GM21367 (cell line): ENCODE data around the gene ADIPOQ.
"Not testable (repeated sequence)": the region's sequence is repeated elsewhere in the genome, so short reads cannot be mapped to it uniquely, and the experiment has no call there.

Experiments used
- ATAC-seq: cut with Tn5 transposase; IDR thresholded peaks from one replicate; pipeline ENCODE4 v1.9.1; 2021; ENCODE audit not compliant: unreplicated experiment

ADIPOQ gene

GRCh38 chr3:186870421-186871201 is 28.1 kb downstream of the ADIPOQ start:
- no peak for ATAC-seq

GRCh38 chr3:186871403-186871924 is 29.0 kb downstream of the ADIPOQ start:
- no peak for ATAC-seq

- ATAC-seq, result not testable (repeated sequence)
These were observed 31.3 kb downstream of the ADIPOQ start for GRCh38 chr3:186873796-186874195.

- not testable (repeated sequence) for ATAC-seq
These were observed 31.7 kb downstream of the ADIPOQ start for GRCh38 chr3:186874216-186874615.

- not testable (repeated sequence) for ATAC-seq
These were observed 32.3 kb downstream of the ADIPOQ start for GRCh38 chr3:186874841-186875240.

GRCh38 chr3:186875708-186876107 is 33.2 kb downstream of the ADIPOQ start:
- ATAC-seq, result no peak

GRCh38 chr3:186879781-186880180 is 37.3 kb downstream of the ADIPOQ start:
- no peak for ATAC-seq

- no peak for ATAC-seq
These were observed 37.9 kb downstream of the ADIPOQ start for GRCh38 chr3:186880406-186880805.

- no peak for ATAC-seq
These were observed 39.6 kb downstream of the ADIPOQ start for GRCh38 chr3:186882150-186882524.

- ATAC-seq, result no peak
These were observed 40.6 kb downstream of the ADIPOQ start for GRCh38 chr3:186882881-186883685.

GRCh38 chr3:186883686-186884058 is 41.2 kb downstream of the ADIPOQ start:
- ATAC-seq, result no peak

- not testable (repeated sequence) for ATAC-seq
These were observed 42.4 kb downstream of the ADIPOQ start for GRCh38 chr3:186884868-186885267.

GRCh38 chr3:186886202-186886981 is 43.9 kb downstream of the ADIPOQ start:
- ATAC-seq, result no peak

GRCh38 chr3:186887507-186887938 is 45.0 kb downstream of the ADIPOQ start:
- ATAC-seq, result not testable (repeated sequence)

GRCh38 chr3:186888569-186888968 is 46.1 kb downstream of the ADIPOQ start:
- no peak for ATAC-seq

GRCh38 chr3:186889698-186890097 is 47.2 kb downstream of the ADIPOQ start:
- not testable (repeated sequence) for ATAC-seq

GRCh38 chr3:186890911-186891310 is 48.4 kb downstream of the ADIPOQ start:
- ATAC-seq, result no peak

- ATAC-seq, result not testable (repeated sequence)
These were observed 50.6 kb downstream of the ADIPOQ start for GRCh38 chr3:186893071-186893470.

- ATAC-seq, result no peak
These were observed 52.9 kb downstream of the ADIPOQ start for GRCh38 chr3:186895406-186895805.

GRCh38 chr3:186896006-186896405 is 53.5 kb downstream of the ADIPOQ start:
- ATAC-seq, result no peak

GRCh38 chr3:186896875-186897274 is 54.4 kb downstream of the ADIPOQ start:
- no peak for ATAC-seq
